ENCODE measurements around the gene HOXA9. TPM values are rescaled to one million over a fixed set of nuclear protein-coding genes. Genes with fewer than 3 reads are reported as not detected.

Gene HOXA9
- total and polyA plus RNA-seq, 7 donors: 13.0 to 35.7 (median 21.6) TPM

DNA sequence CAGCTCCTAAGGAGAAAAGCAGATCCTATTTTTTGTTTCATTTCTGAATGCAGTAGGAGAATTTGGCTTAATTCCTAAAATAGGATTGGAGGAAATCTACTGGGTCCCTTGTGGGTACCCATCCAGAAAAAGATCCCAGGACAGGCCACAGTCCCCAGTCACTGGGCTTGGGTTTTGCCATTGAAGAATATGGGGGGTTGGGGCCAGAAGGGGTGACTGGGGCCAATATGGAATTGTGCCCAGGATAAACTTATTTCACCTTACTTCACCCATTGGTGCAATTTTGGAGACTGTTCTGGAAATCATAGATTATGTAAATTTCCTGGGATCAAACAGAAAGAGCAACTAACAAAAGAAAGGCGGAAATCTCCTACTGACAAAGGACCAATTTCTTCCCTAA, 26.9 kb downstream of the HOXA9 start:
- no peak for DNase-seq
- no peak for TF ChIP-seq POLR2A (IDR thresholded peaks at IDR 0.05)
- TF ChIP-seq POLR2AphosphoS5 (IDR thresholded peaks at IDR 0.05): no peak
- no peak for TF ChIP-seq CTCF (IDR thresholded peaks at IDR 0.05)
- TF ChIP-seq EP300 (IDR thresholded peaks at IDR 0.05): no peak
- Histone ChIP-seq H3K27me3 (no peaks in the 10 kb centered on the region), H3K4me3 (no peak overlapping the region), H3K36me3 (peaks cover 0 to 21% (median 0%) of the 10 kb centered on the region in 4 donors), H3K27ac (peak overlapping the region; percentile 67 to 99 (median 92)), H3K9me3 (no peaks in the 10 kb centered on the region), H3K4me1 (peaks cover 0 to 60% (median 44%) of the 10 kb centered on the region in 4 donors)
- intact Hi-C loops (cut with DNase I): no loop called here
- WGBS, 2 donors: 18 to 59% methylated on average over 1 of the region's 1 CpG

DNA sequence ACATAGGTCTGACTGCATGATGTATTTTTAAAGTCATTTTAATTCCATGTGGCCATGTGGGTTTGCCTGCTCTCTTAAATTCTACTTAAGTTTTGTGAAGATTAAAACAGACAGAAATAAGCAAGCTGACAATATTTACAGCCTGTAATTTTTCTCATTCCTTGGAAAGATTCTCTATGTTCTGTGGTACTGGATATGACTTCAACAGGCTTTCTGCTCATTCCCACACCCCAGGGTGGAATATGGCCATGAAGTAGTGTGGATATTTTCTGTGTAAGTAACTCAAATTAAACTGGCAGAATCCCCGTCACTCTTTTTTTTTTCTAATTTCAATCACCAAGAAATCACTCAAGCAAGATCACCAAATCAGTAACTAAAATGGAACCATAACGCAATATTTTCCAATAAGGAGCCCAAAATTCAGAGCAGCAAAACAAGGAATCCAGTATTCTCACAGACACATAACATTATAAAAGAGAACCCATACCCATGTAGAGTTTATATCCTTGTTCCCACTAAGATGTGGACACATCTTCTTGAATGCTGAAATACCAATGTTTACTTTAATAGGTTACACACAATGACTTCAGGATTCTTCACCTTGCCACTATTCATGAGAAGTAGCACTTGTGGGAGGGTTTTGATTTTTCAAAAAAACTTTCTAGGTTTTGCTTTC, 27.6 kb downstream of the HOXA9 start:
- no peak overlapping the region for H3K4me3 ChIP-seq
- H3K36me3 ChIP-seq: peaks cover 0 to 21% (median 0%) of the 10 kb centered on the region in 4 donors
- 14 to 58% methylated on average over 2 of the region's 2 CpGs for WGBS, 2 donors
- TF ChIP-seq EP300 (IDR thresholded peaks at IDR 0.05): no peak
- peak; percentile 26 for DNase-seq
- intact Hi-C loops (cut with DNase I): no loop called here
- H3K4me1 ChIP-seq: peaks cover 0 to 60% (median 49%) of the 10 kb centered on the region in 4 donors
- no peaks in the 10 kb centered on the region for H3K9me3 ChIP-seq
- H3K27ac ChIP-seq: peak overlapping the region; percentile 67 to 99 (median 92)
- no peaks in the 10 kb centered on the region for H3K27me3 ChIP-seq

GRCh38 chr7:27134392-27134791, 30.9 kb downstream of the HOXA9 start:
- H3K9me3 ChIP-seq: no peaks in the 10 kb centered on the region
- peak overlapping the region; percentile 55 to 99 (median 92) for H3K27ac ChIP-seq
- H3K4me3 ChIP-seq: no peak overlapping the region
- peak; percentile 85 for DNase-seq
- peaks cover 0 to 81% (median 60%) of the 10 kb centered on the region in 4 donors for H3K4me1 ChIP-seq
- WGBS, 2 donors: 5 to 18% methylated on average over 2 of the region's 2 CpGs
- no peaks in the 10 kb centered on the region for H3K27me3 ChIP-seq
- peak in 3 of 4 donors; percentile 37 to 65 (median 63) for TF ChIP-seq POLR2AphosphoS5 (IDR thresholded peaks at IDR 0.05)
- TF ChIP-seq POLR2A (IDR thresholded peaks at IDR 0.05): no peak
- peaks cover 0 to 4% (median 0%) of the 10 kb centered on the region in 4 donors for H3K36me3 ChIP-seq
- intact Hi-C loops (cut with DNase I): no loop called here

GRCh38 chr7:27133409-27134231, 31.7 kb downstream of the HOXA9 start:
- peak; percentile 64 for DNase-seq
- Histone ChIP-seq H3K36me3 (no peaks in the 10 kb centered on the region), H3K4me1 (peaks cover 0 to 88% (median 66%) of the 10 kb centered on the region in 4 donors), H3K27ac (peak overlapping the region; percentile 55 to 99 (median 92)), H3K9me3 (no peaks in the 10 kb centered on the region), H3K4me3 (no peak overlapping the region), H3K27me3 (no peaks in the 10 kb centered on the region)
- no peak for TF ChIP-seq POLR2A (IDR thresholded peaks at IDR 0.05)
- peak in 1 of 4 donors; percentile 12 for TF ChIP-seq POLR2AphosphoS5 (IDR thresholded peaks at IDR 0.05)
- WGBS, 2 donors: 16 to 61% methylated on average over 18 of the region's 18 CpGs
- intact Hi-C loops (cut with DNase I): no loop called here

GRCh38 chr7:27132978-27133377, 32.4 kb downstream of the HOXA9 start:
- TF ChIP-seq EP300 (IDR thresholded peaks at IDR 0.05): no peak
- no peak for TF ChIP-seq CTCF (IDR thresholded peaks at IDR 0.05)
- TF ChIP-seq POLR2AphosphoS5 (IDR thresholded peaks at IDR 0.05): no peak
- no peak for TF ChIP-seq POLR2A (IDR thresholded peaks at IDR 0.05)
- peak; percentile 6 for DNase-seq
- Histone ChIP-seq H3K4me1 (peaks cover 0 to 88% (median 68%) of the 10 kb centered on the region in 4 donors), H3K9me3 (no peaks in the 10 kb centered on the region), H3K27me3 (no peaks in the 10 kb centered on the region), H3K27ac (peak overlapping the region; percentile 55 to 99 (median 92)), H3K4me3 (no peak overlapping the region), H3K36me3 (no peaks in the 10 kb centered on the region)
- 11 to 53% methylated on average over 6 of the region's 6 CpGs for WGBS, 2 donors
- intact Hi-C loops (cut with DNase I): no loop called here

DNA sequence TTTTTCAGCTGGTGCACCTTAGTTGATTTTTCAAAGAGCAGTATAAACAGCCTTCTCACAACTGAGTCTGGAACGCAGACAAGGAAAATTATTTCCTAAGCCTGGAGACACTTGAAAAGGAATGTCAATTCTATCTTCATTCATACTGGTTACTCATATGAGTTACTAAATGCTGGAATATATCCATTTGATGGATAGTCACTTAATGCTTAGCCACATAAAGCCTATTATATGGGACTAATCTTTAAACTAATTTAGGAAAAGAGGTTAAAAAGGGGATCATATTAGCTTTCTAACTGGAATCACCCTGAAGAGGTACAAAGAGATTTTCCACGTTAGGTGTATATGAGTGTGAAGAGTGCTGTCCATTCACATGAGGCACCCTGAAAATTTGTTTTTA, 33.1 kb downstream of the HOXA9 start:
- 28 to 69% methylated on average over 2 of the region's 2 CpGs for WGBS, 2 donors
- Histone ChIP-seq H3K4me3 (no peak overlapping the region), H3K9me3 (no peaks in the 10 kb centered on the region), H3K4me1 (peaks cover 0 to 88% (median 72%) of the 10 kb centered on the region in 4 donors), H3K27me3 (no peaks in the 10 kb centered on the region), H3K27ac (peak overlapping the region in 3 of 4 donors; percentile 91 to 99 (median 93)), H3K36me3 (no peaks in the 10 kb centered on the region)
- no peak for TF ChIP-seq POLR2AphosphoS5 (IDR thresholded peaks at IDR 0.05)
- TF ChIP-seq CTCF (IDR thresholded peaks at IDR 0.05): no peak
- TF ChIP-seq POLR2A (IDR thresholded peaks at IDR 0.05): no peak
- TF ChIP-seq EP300 (IDR thresholded peaks at IDR 0.05): no peak
- intact Hi-C loops (cut with DNase I): no loop called here
- DNase-seq: no peak

Measured in sigmoid colon (tissue), 7 donors.